Stomach (tissue), 9 donors: ENCODE data around the gene STARD5. TPM values are rescaled to one million over a fixed set of nuclear protein-coding genes. Genes with fewer than 3 reads are reported as not detected.
A peak's percentile ranks its signal among the peaks of the same experiment; 100 is the strongest.

Source experiments
- DNase-seq, 2 donors: peaks; one replicate each; pipeline versions ENCODE4 v3.0.0 to v3.0.0-alpha.2; 2013 to 2019
- H3K27ac ChIP-seq, 5 donors: fragments of 200-600 bp in 4 of 5; sonication (generic) in 4 of 5; one replicate each; pipeline ENCODE4 v1.5.1; 2013 to 2019; ENCODE audit warnings: mild to moderate bottlenecking in 1 of 5, moderate library complexity in 1 of 5
- H3K27me3 ChIP-seq, 3 donors: fragments of 200-600 bp; sonication (generic); one replicate each; pipeline ENCODE4 v1.5.1; 2017 to 2019; ENCODE audit warnings: mixed run types in 1 of 3
- H3K36me3 ChIP-seq, 4 donors: fragments of 200-600 bp; sonication (generic); 1 replicate in 3 of 4; 2 replicates in 1 of 4; pipeline ENCODE4 v1.5.1; 2016 to 2019
- H3K4me1 ChIP-seq, 4 donors: fragments of 200-600 bp; sonication (generic); one replicate each; pipeline ENCODE4 v1.5.1; 2016 to 2019
- H3K4me3 ChIP-seq, 4 donors: fragments of 200-600 bp; sonication (generic) in 3 of 4; one replicate each; pipeline ENCODE4 v1.5.1; 2016 to 2019; ENCODE audit warnings: mild to moderate bottlenecking in 1 of 4
- H3K9me3 ChIP-seq, 4 donors: fragments of 200-600 bp; sonication (generic); one replicate each; pipeline ENCODE4 v1.5.1; 2016 to 2019
- EP300 ChIP-seq: sonication (generic); formaldehyde crosslinking; IDR thresholded peaks from one replicate; pipeline ENCODE4 v1.6.1; 2017; ENCODE audit warnings: antibody characterized with exemption
- POLR2A ChIP-seq, 4 donors: fragments of 450-650 bp; IDR thresholded peaks; one replicate each; pipeline ENCODE4 v1.6.1; 2016; ENCODE audit warnings: antibody characterized with exemption in 4 of 4, control low read depth in 2 of 4, mild to moderate bottlenecking in 1 of 4, moderate library complexity in 1 of 4
- POLR2AphosphoS5 ChIP-seq, 3 donors: sonication (generic); formaldehyde crosslinking; IDR thresholded peaks; one replicate each; pipeline ENCODE4 v1.6.1; 2016; ENCODE audit warnings: antibody characterized with exemption in 3 of 3
- WGBS, 5 donors: extraction: QIAGEN DNeasy Blood & Tissue Kit in 3 of 5; methylation state at CpG; one replicate each; pipeline versions ENCODE4 v1.1.5 to v1.1.7; 2013 to 2018; 5-methylcytosine and 5-hydroxymethylcytosine counted together
- intact Hi-C: fragments of 100-400 bp; cut with DNase I; formaldehyde crosslinking; loops from one replicate; pipeline ENCODE4 v1.15.1; 2023; ENCODE audit warnings: low total_unique reads
- polyA plus RNA-seq, 3 donors: library from polyadenylated mRNA; stranded (reverse); fragments of 200-250 nt; gene quantifications; one replicate each; pipeline ENCODE4 v1.2.3, GENCODE V29; 2013
- total RNA-seq, 5 donors: library from RNA; depleted of rRNA; stranded (reverse); fragments of >200 nt; gene quantifications; one replicate each; pipeline versions ENCODE4 v1.1.0 to v1.2.3, GENCODE V29; 2014 to 2016
- TF ChIP-seq, protein P1 (sequence below), 7 experiments: fragments of 450-650 bp in 4 of 7; fragments of 200-600 bp in 3 of 7; sonication (generic) in 3 of 7; IDR thresholded peaks; one replicate each; pipeline ENCODE4 v1.5.1; 2016 to 2019; ENCODE audit warnings: antibody characterized with exemption in 7 of 7, control low read depth in 2 of 7, mild to moderate bottlenecking in 1 of 7
- donor health status: healthy with polysubstance abuse.
- donor health status: Bipolar disorder and iron deficiency.
- donor health status: healthy.

STARD5 gene
- total and polyA plus RNA-seq, 8 donors, result 0.89 to 157 (median 4.2) TPM; not detected in 1

DNA sequence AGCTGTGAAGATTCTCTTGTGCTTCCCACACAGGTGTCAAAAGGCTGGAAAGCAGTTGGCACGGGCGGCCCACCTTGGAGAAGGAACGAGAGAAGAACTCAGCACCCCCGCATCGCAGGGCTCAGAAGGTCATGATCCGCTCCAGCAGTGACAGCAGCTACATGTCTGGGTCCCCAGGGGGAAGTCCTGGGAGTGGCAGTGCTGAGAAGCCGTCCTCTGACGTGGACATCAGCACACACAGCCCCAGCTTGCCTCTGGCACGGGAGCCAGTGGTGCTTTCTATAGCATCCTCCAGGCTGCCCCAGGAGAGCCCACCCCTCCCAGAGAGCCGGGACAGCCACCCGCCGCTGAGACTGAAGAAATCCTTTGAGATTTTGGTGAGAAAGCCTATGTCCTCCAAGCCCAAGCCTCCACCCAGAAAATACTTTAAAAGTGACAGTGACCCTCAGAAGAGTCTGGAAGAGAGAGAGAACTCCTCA, 31.4 kb downstream of the STARD5 start:
- H3K36me3 ChIP-seq, result peaks cover 0 to 16% (median 0%) of the 10 kb centered on the region in 4 donors
- H3K4me3 ChIP-seq, result no peak overlapping the region
- WGBS, 5 donors, result 74 to 88% (median 82%) methylated on average over 9 to 12 of the region's 12 CpGs
- DNase-seq, result peak in 1 of 2 donors; percentile 42
- intact Hi-C loops, result no loop called here
- H3K4me1 ChIP-seq, result peaks cover 5 to 43% (median 24%) of the 10 kb centered on the region in 4 donors
- H3K9me3 ChIP-seq, result no peaks in the 10 kb centered on the region
- H3K27me3 ChIP-seq, result no peaks in the 10 kb centered on the region
- no peak for TF ChIP-seq POLR2AphosphoS5 (IDR thresholded peaks at IDR 0.05)
- no peak for TF ChIP-seq POLR2A (IDR thresholded peaks at IDR 0.05)
- TF ChIP-seq, protein P1, sequence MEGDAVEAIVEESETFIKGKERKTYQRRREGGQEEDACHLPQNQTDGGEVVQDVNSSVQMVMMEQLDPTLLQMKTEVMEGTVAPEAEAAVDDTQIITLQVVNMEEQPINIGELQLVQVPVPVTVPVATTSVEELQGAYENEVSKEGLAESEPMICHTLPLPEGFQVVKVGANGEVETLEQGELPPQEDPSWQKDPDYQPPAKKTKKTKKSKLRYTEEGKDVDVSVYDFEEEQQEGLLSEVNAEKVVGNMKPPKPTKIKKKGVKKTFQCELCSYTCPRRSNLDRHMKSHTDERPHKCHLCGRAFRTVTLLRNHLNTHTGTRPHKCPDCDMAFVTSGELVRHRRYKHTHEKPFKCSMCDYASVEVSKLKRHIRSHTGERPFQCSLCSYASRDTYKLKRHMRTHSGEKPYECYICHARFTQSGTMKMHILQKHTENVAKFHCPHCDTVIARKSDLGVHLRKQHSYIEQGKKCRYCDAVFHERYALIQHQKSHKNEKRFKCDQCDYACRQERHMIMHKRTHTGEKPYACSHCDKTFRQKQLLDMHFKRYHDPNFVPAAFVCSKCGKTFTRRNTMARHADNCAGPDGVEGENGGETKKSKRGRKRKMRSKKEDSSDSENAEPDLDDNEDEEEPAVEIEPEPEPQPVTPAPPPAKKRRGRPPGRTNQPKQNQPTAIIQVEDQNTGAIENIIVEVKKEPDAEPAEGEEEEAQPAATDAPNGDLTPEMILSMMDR (IDR thresholded peaks at IDR 0.05), result no peak
- no peak for TF ChIP-seq EP300
- H3K27ac ChIP-seq, result peak overlapping the region in 3 of 5 donors; percentile 11 to 82 (median 68)

DNA sequence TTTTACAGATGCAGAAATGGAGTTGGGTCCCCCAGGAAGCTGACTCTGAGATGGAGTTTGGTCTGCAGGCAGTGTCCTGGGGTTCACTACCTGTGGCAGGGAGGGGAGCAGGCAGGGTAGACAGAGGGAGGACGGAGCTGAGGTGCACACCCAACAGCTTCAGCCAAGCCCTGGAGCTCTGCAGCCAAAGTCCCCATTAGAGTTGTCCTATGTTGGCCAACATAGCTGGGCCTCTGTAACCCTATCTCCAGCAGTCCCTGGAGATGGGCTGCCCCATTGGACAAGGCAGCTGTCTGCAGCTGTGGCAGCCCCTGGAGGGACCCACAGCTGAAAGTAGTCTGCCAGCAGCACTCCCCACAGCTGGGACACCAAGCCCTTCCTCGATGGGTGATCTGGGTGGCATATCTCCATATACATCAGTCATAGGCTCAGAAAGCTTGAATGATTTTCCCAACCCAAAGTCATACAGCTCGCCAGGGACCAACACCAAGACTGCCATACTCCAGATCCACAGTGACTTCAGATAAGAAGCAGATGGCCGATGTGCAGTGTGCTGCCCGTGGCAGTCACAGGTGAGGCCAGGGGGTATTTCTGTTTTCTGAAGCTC, 31.9 kb downstream of the STARD5 start:
- WGBS, 5 donors, result 63 to 88% (median 71%) methylated on average over 4 to 5 of the region's 5 CpGs
- no peak for TF ChIP-seq EP300
- TF ChIP-seq POLR2A (IDR thresholded peaks at IDR 0.05), result no peak
- TF ChIP-seq, protein P1 (IDR thresholded peaks at IDR 0.05), result no peak
- no peak for TF ChIP-seq POLR2AphosphoS5 (IDR thresholded peaks at IDR 0.05)
- Histone ChIP-seq H3K4me3 (no peak overlapping the region), H3K4me1 (peaks cover 5 to 43% (median 24%) of the 10 kb centered on the region in 4 donors), H3K27ac (peak overlapping the region in 3 of 5 donors; percentile 11 to 82 (median 68)), H3K36me3 (peaks cover 0 to 16% (median 0%) of the 10 kb centered on the region in 4 donors), H3K27me3 (no peaks in the 10 kb centered on the region), H3K9me3 (no peaks in the 10 kb centered on the region)
- no peak for DNase-seq
- intact Hi-C loops, result no loop called here

DNA sequence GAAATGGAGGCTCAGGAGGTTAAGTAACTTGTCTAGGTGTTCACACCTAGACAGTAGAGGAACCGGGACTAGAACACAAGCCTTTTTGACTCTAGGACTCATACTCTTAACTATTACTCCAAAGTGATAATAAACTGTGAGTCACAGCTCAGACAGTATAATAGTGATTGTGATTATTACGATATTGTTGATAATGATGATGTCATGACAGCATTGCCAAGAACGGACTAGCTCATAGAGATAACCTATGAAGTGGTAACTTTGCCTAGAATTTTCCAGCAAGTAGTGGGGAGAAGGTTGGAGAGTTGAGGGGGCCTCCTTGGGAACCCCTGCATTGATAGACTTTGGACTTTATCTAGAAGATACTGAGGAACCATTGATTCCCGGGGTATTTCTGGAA, 34.0 kb downstream of the STARD5 start:
- H3K4me1 ChIP-seq, result peaks cover 0 to 24% (median 10%) of the 10 kb centered on the region in 4 donors
- intact Hi-C loops, result no loop called here
- no peak overlapping the region for H3K4me3 ChIP-seq
- no peak for DNase-seq
- H3K36me3 ChIP-seq, result peaks cover 0 to 13% (median 0%) of the 10 kb centered on the region in 4 donors
- no peak overlapping the region for H3K27ac ChIP-seq
- no peaks in the 10 kb centered on the region for H3K27me3 ChIP-seq
- H3K9me3 ChIP-seq, result no peaks in the 10 kb centered on the region
- 74 to 77% (median 75%) methylated on average over 4 of the region's 4 CpGs for WGBS, 5 donors
- TF ChIP-seq, protein P1 (IDR thresholded peaks at IDR 0.05), result no peak
- TF ChIP-seq POLR2AphosphoS5 (IDR thresholded peaks at IDR 0.05), result no peak
- TF ChIP-seq POLR2A (IDR thresholded peaks at IDR 0.05), result no peak
- TF ChIP-seq EP300, result no peak

DNA sequence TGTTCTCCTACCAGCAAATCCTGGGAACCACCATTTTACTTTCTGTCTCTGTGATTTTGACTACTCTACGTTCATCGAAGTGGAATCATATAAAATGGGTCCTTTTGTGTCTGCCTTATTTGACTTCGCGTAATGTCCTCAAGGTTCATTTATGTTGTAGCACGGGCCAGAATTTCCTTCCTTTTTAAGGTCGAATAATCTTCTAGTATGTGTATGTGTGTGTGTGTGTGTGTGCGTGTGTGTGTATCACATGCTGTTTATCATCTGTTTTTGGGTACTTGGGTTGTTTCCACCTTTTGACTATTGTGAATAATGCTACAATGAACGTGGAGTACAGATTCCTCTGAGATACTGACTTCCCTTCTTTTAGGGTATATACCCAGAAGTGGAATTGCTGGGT, 35.3 kb downstream of the STARD5 start:
- H3K9me3 ChIP-seq, result no peaks in the 10 kb centered on the region
- no peak for TF ChIP-seq POLR2AphosphoS5 (IDR thresholded peaks at IDR 0.05)
- TF ChIP-seq, protein P1 (IDR thresholded peaks at IDR 0.05), result no peak
- H3K27me3 ChIP-seq, result no peaks in the 10 kb centered on the region
- no peak overlapping the region for H3K27ac ChIP-seq
- H3K36me3 ChIP-seq, result peaks cover 0 to 13% (median 0%) of the 10 kb centered on the region in 4 donors
- DNase-seq, result no peak
- intact Hi-C loops, result no loop called here
- H3K4me3 ChIP-seq, result no peak overlapping the region
- peaks cover 0 to 11% (median 1%) of the 10 kb centered on the region in 4 donors for H3K4me1 ChIP-seq
- WGBS, 5 donors, result 83 to 91% (median 89%) methylated on average over 8 of the region's 8 CpGs
